ENCODE results near the gene CCNY. TPM values are rescaled to one million over a fixed set of nuclear protein-coding genes. Genes with fewer than 3 reads are reported as not detected.

Gene CCNY
- total RNA-seq, 1 experiment from 2014 or later = 51.9 TPM

DNA sequence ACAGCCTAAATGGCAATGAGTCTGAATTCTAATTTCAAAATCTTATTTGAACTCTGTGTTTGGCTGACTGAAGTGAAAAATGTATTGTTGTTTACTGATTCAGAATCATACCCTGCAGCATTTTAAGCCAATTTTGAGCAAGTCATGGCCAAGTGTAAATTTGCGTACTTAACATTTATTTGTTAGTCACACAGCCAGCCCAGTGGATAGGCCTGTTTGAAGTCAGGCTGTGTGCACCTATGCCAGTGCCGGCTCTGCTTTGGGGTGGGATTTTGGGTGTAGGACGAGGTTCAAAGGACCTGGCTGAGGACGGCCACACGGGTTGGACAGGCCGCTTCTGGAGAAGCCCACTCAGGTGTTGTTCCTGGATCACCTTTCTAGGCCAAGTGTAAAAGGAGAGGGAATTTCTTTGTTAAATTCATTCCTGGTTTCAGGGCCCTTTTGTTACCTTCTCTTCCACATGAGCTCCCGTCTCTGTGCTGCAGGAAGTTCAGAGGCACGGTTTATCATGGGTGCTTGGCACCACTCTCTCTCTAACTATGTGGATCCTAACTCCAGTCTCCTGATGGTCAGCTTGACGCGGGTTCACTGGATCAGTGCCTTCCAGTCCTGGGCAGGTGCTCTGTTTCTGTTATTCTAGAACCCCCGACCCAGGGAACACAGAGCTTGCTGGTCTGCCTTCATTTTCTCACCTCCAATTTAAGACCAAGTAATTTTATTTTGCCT lies 84.7 kb downstream of the CCNY start:
- BruUV-seq (replicated peaks) = no TSS peak
- Histone ChIP-seq H3K27me3 (ENCODE audit: control insufficient read depth, insufficient read depth, low read length) (no peaks in the 10 kb centered on the region), H3K36me3 (ENCODE audit: control insufficient read depth, insufficient read depth, low read length) (no peaks in the 10 kb centered on the region), H3K4me1 (ENCODE audit: control insufficient read depth, insufficient read depth, low read length) (peaks cover 34% of the 10 kb centered on the region), H3K27ac (ENCODE audit: low read length) (peak overlapping the region; percentile 87), H3K4me3 (ENCODE audit: low read depth in 2 of 2, low read length in 2 of 2) (peak overlapping the region; percentile 5 to 7; a peak in 3 of 4 replicates), H3K9me3 (ENCODE audit: control insufficient read depth, insufficient read depth, low read depth, low read length) (no peaks in the 10 kb centered on the region)
- in situ Hi-C loops (cut with HindIII; ENCODE audit: low pct_unique_long_range_greater_than_20kb, low sequenced_read_pairs) = no loop called here
- no peak for DNase-seq (ENCODE audit: low read depth, low spot score)
- TF ChIP-seq, protein P1, sequence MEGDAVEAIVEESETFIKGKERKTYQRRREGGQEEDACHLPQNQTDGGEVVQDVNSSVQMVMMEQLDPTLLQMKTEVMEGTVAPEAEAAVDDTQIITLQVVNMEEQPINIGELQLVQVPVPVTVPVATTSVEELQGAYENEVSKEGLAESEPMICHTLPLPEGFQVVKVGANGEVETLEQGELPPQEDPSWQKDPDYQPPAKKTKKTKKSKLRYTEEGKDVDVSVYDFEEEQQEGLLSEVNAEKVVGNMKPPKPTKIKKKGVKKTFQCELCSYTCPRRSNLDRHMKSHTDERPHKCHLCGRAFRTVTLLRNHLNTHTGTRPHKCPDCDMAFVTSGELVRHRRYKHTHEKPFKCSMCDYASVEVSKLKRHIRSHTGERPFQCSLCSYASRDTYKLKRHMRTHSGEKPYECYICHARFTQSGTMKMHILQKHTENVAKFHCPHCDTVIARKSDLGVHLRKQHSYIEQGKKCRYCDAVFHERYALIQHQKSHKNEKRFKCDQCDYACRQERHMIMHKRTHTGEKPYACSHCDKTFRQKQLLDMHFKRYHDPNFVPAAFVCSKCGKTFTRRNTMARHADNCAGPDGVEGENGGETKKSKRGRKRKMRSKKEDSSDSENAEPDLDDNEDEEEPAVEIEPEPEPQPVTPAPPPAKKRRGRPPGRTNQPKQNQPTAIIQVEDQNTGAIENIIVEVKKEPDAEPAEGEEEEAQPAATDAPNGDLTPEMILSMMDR (IDR thresholded peaks at IDR 0.05) = no peak
- TF ChIP-seq TCF7L2 (IDR thresholded peaks at IDR 0.05; ENCODE audit: low read depth, low read length) (no peak), SIN3A (IDR thresholded peaks at IDR 0.05; ENCODE audit: borderline replicate concordance, insufficient read depth, low read depth, low read length) (no peak), POLR2AphosphoS5 (IDR thresholded peaks at IDR 0.05; ENCODE audit: low read depth, low read length) (no peak)
- TF ChIP-seq, protein P2, sequence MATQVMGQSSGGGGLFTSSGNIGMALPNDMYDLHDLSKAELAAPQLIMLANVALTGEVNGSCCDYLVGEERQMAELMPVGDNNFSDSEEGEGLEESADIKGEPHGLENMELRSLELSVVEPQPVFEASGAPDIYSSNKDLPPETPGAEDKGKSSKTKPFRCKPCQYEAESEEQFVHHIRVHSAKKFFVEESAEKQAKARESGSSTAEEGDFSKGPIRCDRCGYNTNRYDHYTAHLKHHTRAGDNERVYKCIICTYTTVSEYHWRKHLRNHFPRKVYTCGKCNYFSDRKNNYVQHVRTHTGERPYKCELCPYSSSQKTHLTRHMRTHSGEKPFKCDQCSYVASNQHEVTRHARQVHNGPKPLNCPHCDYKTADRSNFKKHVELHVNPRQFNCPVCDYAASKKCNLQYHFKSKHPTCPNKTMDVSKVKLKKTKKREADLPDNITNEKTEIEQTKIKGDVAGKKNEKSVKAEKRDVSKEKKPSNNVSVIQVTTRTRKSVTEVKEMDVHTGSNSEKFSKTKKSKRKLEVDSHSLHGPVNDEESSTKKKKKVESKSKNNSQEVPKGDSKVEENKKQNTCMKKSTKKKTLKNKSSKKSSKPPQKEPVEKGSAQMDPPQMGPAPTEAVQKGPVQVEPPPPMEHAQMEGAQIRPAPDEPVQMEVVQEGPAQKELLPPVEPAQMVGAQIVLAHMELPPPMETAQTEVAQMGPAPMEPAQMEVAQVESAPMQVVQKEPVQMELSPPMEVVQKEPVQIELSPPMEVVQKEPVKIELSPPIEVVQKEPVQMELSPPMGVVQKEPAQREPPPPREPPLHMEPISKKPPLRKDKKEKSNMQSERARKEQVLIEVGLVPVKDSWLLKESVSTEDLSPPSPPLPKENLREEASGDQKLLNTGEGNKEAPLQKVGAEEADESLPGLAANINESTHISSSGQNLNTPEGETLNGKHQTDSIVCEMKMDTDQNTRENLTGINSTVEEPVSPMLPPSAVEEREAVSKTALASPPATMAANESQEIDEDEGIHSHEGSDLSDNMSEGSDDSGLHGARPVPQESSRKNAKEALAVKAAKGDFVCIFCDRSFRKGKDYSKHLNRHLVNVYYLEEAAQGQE (IDR thresholded peaks at IDR 0.05; ENCODE audit: insufficient read depth in 1 of 2, low read depth in 2 of 2, low read length in 1 of 2) = no peak
- CTCF ChIA-PET = no interaction called here
- intact Hi-C loops (cut with micrococcal nuclease; ENCODE audit: unreplicated experiment) = no loop called here
- ATAC-seq = peak; percentile 68
- POLR2A ChIA-PET = no interaction called here

DNA sequence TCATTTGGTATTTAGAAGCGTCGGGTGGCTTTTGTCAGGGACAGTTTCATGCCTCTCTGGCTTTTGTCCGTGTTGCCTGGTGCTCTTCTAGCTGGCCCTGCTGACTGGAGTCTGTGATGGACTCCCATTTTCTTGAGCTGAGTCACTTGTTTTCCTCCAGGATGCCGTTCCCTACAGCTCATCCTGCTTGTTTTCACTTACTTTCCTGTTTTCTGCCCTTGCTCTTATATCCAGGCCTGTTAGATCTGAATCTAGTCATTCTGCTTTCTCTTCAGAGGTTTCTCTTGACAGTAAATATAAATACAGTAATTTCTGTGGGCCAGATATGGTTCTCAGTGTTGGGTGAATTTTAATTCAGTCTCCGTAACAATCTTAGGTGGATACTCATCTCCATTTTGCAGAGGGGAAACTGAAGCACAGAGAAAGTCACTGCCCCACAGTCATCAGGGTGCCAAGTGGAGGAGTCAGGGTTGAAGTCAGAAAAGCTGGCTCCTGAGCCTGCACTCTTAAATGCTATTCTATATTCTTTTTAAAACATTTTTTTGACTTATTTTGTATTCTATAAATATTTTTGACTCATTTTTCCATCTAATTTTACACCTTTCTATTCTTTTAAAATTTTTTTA lies 85.4 kb downstream of the CCNY start:
- H3K27ac ChIP-seq (ENCODE audit: low read length) = peak overlapping the region; percentile 87
- POLR2A ChIA-PET = no interaction called here
- no TSS peak for BruUV-seq (replicated peaks)
- H3K4me3 ChIP-seq (ENCODE audit: low read depth in 2 of 2, low read length in 2 of 2) = peak overlapping the region; percentile 5 to 7; a peak in 3 of 4 replicates
- H3K36me3 ChIP-seq (ENCODE audit: control insufficient read depth, insufficient read depth, low read length) = no peaks in the 10 kb centered on the region
- TF ChIP-seq POLR2AphosphoS5 (IDR thresholded peaks at IDR 0.05; ENCODE audit: low read depth, low read length) (no peak), TCF7L2 (IDR thresholded peaks at IDR 0.05; ENCODE audit: low read depth, low read length) (no peak), SIN3A (IDR thresholded peaks at IDR 0.05; ENCODE audit: borderline replicate concordance, insufficient read depth, low read depth, low read length) (no peak)
- TF ChIP-seq, protein P1 (IDR thresholded peaks at IDR 0.05) = no peak
- TF ChIP-seq, protein P2 (IDR thresholded peaks at IDR 0.05; ENCODE audit: insufficient read depth in 1 of 2, low read depth in 2 of 2, low read length in 1 of 2) = no peak
- H3K4me1 ChIP-seq (ENCODE audit: control insufficient read depth, insufficient read depth, low read length) = peaks cover 34% of the 10 kb centered on the region
- peak; percentile 92 for ATAC-seq
- in situ Hi-C loops (cut with HindIII; ENCODE audit: low pct_unique_long_range_greater_than_20kb, low sequenced_read_pairs) (no loop called here), intact Hi-C loops (cut with micrococcal nuclease; ENCODE audit: unreplicated experiment) (no loop called here)
- DNase-seq (ENCODE audit: low read depth, low spot score) = peak; percentile 64
- H3K9me3 ChIP-seq (ENCODE audit: control insufficient read depth, insufficient read depth, low read depth, low read length) = no peaks in the 10 kb centered on the region
- CTCF ChIA-PET = no interaction called here
- no peaks in the 10 kb centered on the region for H3K27me3 ChIP-seq (ENCODE audit: control insufficient read depth, insufficient read depth, low read length)

Data from Panc1 (cell line).